ENCODE data around the gene RGL3. TPM values are rescaled to one million over a fixed set of nuclear protein-coding genes. Genes with fewer than 3 reads are reported as not detected.

RGL3 gene
- total and polyA plus RNA-seq, 2 donors: 0.28 to 5.3 TPM

DNA sequence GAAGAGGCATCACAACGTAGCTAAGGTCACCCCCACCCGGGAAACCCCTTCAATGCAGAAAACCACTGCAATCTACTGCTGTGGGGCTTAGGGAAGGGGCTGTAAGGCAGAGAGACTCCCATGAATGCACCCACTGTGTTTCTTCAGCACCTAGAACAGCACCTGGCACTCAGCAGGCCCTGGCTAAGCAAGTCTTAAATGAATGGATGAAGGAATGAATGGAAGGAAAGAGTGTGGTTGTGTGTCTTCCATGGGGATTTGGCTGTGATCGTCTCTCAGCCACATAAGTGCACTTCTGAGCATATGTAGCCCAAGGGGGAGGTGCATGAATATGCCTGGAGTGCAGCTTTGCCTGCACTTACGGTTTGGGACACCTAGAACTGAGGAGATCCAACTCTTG lies 69.9 kb downstream of the RGL3 start:
- Histone ChIP-seq H3K27ac (ENCODE audit: low read depth in 1 of 2, low read length in 1 of 2) (no peak overlapping the region), H3K27me3 (ENCODE audit: control insufficient read depth in 2 of 2, insufficient read depth in 1 of 2, low read length in 1 of 2) (peaks cover 0 to 3% of the 10 kb centered on the region in 2 donors), H3K9me3 (ENCODE audit: control insufficient read depth in 2 of 2, insufficient read depth in 1 of 2, low read length in 1 of 2) (peaks cover 4 to 17% of the 10 kb centered on the region in 2 donors), H3K4me3 (ENCODE audit: low read length in 2 of 2) (no peak overlapping the region), H3K4me1 (ENCODE audit: control insufficient read depth in 2 of 2, insufficient read depth in 2 of 2, low read length in 2 of 2) (peaks cover 16 to 37% of the 10 kb centered on the region in 2 donors), H3K36me3 (ENCODE audit: control insufficient read depth in 2 of 2, insufficient read depth in 2 of 2, low read length in 1 of 2) (peaks cover 0 to 3% of the 10 kb centered on the region in 2 donors)
- no peak for DNase-seq (ENCODE audit: low read depth in 6 of 9, low spot score in 9 of 9)
- WGBS: 97% methylated on average over 4 of the region's 4 CpGs

DNA sequence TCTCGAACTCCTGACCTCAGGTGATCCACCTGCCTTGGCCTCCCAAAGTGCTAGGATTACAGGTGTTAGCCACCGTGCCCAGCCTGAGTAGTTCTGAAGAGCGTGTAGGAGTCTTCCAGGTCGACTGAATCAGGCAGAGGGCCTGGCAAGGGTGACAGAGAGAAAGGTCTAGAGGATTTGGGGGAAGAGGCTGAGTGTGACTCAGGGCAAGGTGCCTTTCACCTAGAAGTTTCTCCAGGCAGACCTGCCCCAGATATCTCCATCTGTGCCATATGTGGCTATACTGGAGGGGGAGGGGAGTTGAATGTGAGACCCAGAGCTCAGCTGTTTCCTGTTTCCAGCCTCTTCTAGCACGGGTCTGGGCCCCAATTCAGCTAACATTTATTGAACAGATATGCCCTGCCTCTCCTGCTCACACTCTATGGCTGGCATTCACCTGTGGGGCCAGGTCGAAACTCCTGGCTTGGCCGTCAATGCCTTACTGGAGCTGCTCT lies 71.5 kb downstream of the RGL3 start:
- WGBS: 78% methylated on average over 7 of the region's 7 CpGs

DNA sequence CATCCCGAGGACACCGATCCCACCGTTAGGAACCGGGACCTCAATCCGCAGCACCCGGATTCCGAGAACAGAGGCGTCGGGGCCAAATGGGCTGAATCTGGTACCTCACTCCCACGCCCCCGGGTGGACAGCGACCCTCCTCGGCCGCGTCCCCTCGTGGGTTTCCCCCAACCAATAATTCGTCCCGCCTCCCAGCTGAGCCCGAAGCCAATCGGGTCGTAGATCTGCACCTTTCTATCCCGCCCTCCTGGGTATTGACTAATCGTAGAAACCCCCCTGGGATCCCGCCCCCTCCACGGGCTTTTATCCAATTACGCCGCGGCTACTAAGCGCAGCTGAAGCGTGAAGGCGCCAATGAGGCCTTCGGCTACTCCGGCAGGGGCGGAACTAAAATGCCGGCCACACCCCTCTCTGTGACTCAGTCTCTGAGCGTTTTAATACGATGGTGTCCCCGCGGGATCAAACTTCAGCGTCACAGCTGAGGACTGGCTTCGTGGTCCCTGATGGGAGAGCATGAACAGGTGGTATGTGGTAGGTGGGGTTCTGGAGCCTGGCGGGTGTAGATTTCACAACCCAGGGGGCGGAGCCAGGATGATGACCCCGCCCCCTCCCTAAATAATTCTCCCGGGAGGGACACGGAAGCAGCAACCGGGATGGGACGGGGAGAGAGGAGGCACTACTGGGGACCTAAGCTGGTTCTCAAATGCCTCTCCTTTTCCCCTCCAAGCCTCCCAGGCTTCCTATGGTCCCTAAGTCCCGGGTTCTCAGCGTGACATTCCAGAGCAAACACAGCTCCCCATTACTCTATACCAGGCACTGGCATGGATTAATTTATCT lies 72.8 kb downstream of the RGL3 start, which contains the start of the genes CCDC159 and TMEM205:
TSS of gene CCDC159 (plus strand) at position 416 of the 837 bp plus-strand sequence. CDS start at position 504, 88 bp downstream.
TSS of gene TMEM205 (minus strand) at position 165 of the 837 bp plus-strand sequence. CDS start 649 bp downstream, outside the sequence.
- Histone ChIP-seq H3K36me3 (ENCODE audit: control insufficient read depth in 2 of 2, insufficient read depth in 2 of 2, low read length in 1 of 2) (peaks cover 3 to 7% of the 10 kb centered on the region in 2 donors), H3K27ac (ENCODE audit: low read depth in 1 of 2, low read length in 1 of 2) (peak within 1 kb of the TSS; percentile 77 to 96)
- WGBS: under 1% methylated on average over 50 of the region's 50 CpGs

More for the DNA sequence above, 71.5 kb downstream of the RGL3 start:
- DNase-seq (ENCODE audit: low read depth in 6 of 9, low spot score in 9 of 9): peak in 5 of 9 donors; percentile 59 to 84 (median 67)
- peaks cover 16 to 40% of the 10 kb centered on the region in 2 donors for H3K4me1 ChIP-seq (ENCODE audit: control insufficient read depth in 2 of 2, insufficient read depth in 2 of 2, low read length in 2 of 2)
- H3K27me3 ChIP-seq (ENCODE audit: control insufficient read depth in 2 of 2, insufficient read depth in 1 of 2, low read length in 1 of 2): no peaks in the 10 kb centered on the region
- H3K9me3 ChIP-seq (ENCODE audit: control insufficient read depth in 2 of 2, insufficient read depth in 1 of 2, low read length in 1 of 2): peaks cover 4 to 17% of the 10 kb centered on the region in 2 donors
- peak overlapping the region in 1 of 2 donors; percentile 96 for H3K27ac ChIP-seq (ENCODE audit: low read depth in 1 of 2, low read length in 1 of 2)
- peaks cover 2 to 3% of the 10 kb centered on the region in 2 donors for H3K36me3 ChIP-seq (ENCODE audit: control insufficient read depth in 2 of 2, insufficient read depth in 2 of 2, low read length in 1 of 2)
- H3K4me3 ChIP-seq (ENCODE audit: low read length in 2 of 2): no peak overlapping the region

DNA sequence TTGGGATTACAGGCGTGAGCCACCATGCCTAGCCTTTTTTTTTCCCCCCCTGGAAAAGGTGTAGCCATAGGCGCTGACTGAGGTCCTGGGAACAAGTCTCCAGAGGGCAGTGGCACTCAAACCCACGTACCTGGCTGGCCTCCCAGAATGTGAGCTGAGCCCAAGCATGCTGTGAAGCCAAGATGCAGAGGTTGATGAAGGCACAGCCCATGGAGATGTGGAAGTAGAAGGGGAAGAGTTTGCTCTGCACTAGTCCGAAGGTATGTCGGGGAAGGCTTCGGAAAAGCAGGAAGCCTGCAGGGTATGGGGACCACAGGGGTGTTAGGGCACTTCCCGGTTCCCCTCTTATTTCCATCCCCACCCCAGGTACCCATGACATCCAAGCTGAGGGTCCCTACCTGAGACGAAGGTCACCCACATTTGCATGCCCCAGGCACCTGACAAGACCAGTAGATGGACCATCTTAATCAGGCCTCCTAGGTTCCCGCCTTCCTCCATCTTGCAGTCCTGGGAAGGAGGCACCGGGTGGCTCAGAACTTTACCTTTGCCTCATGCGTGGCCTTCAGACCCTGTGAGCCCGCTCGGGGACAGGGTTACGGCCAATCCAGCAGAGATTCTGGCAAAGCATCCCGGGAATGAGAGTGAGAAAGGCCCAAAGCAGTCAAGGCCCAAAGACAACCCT lies 73.9 kb downstream of the RGL3 start:
- Histone ChIP-seq H3K4me1 (ENCODE audit: control insufficient read depth in 2 of 2, insufficient read depth in 2 of 2, low read length in 2 of 2) (peaks cover 16 to 40% of the 10 kb centered on the region in 2 donors), H3K4me3 (ENCODE audit: low read length in 2 of 2) (peak overlapping the region; percentile 79 to 95), H3K9me3 (ENCODE audit: control insufficient read depth in 2 of 2, insufficient read depth in 1 of 2, low read length in 1 of 2) (peaks cover 4 to 22% of the 10 kb centered on the region in 2 donors), H3K27ac (ENCODE audit: low read depth in 1 of 2, low read length in 1 of 2) (peak overlapping the region in 1 of 2 donors; percentile 31), H3K27me3 (ENCODE audit: control insufficient read depth in 2 of 2, insufficient read depth in 1 of 2, low read length in 1 of 2) (no peaks in the 10 kb centered on the region), H3K36me3 (ENCODE audit: control insufficient read depth in 2 of 2, insufficient read depth in 2 of 2, low read length in 1 of 2) (peaks cover 3 to 10% of the 10 kb centered on the region in 2 donors)
- WGBS: 72% methylated on average over 15 of the region's 15 CpGs
- no peak for DNase-seq (ENCODE audit: low read depth in 6 of 9, low spot score in 9 of 9)

More for the DNA sequence above, 72.8 kb downstream of the RGL3 start, which contains the start of the genes CCDC159 and TMEM205:
- peak; percentile 93 to 100 (median 98) for DNase-seq (ENCODE audit: low read depth in 6 of 9, low spot score in 9 of 9)
- Histone ChIP-seq H3K4me1 (ENCODE audit: control insufficient read depth in 2 of 2, insufficient read depth in 2 of 2, low read length in 2 of 2) (peaks cover 16 to 40% of the 10 kb centered on the region in 2 donors), H3K9me3 (ENCODE audit: control insufficient read depth in 2 of 2, insufficient read depth in 1 of 2, low read length in 1 of 2) (peaks cover 4 to 21% of the 10 kb centered on the region in 2 donors), H3K27me3 (ENCODE audit: control insufficient read depth in 2 of 2, insufficient read depth in 1 of 2, low read length in 1 of 2) (no peaks in the 10 kb centered on the region), H3K4me3 (ENCODE audit: low read length in 2 of 2) (peak within 1 kb of the TSS; percentile 79 to 95)

Other genes with a start within 250 kb of the RGL3 start
- 12.3 TPM for gene KANK2, start 221.8 kb downstream of the RGL3 start, total RNA-seq
- 18.3 TPM for gene KANK2, start 221.8 kb downstream of the RGL3 start, polyA plus RNA-seq
- gene ANGPTL8, start 179.7 kb downstream of the RGL3 start, total RNA-seq: not detected
- 0.16 TPM for gene ANGPTL8, start 179.7 kb downstream of the RGL3 start, polyA plus RNA-seq
- gene DOCK6, start 156.8 kb downstream of the RGL3 start, total RNA-seq: 3.9 TPM
- 20.8 TPM for gene DOCK6, start 156.8 kb downstream of the RGL3 start, polyA plus RNA-seq
- not detected for gene TSPAN16, start 123.2 kb downstream of the RGL3 start, total RNA-seq
- gene TSPAN16, start 123.2 kb downstream of the RGL3 start, polyA plus RNA-seq: not detected
- 5.1 TPM for gene RAB3D, start 79.7 kb downstream of the RGL3 start, total RNA-seq
- gene RAB3D, start 79.7 kb downstream of the RGL3 start, polyA plus RNA-seq: 7.8 TPM
- gene TMEM205, start 73.0 kb downstream of the RGL3 start, total RNA-seq: 54.5 TPM
- gene TMEM205, start 73.0 kb downstream of the RGL3 start, polyA plus RNA-seq: 75.2 TPM
- gene CCDC159, start 72.8 kb downstream of the RGL3 start, total RNA-seq: 9.4 TPM
- 56.9 TPM for gene CCDC159, start 72.8 kb downstream of the RGL3 start, polyA plus RNA-seq
- gene PLPPR2, start 63.9 kb downstream of the RGL3 start, total RNA-seq: 1.3 TPM
- gene PLPPR2, start 63.9 kb downstream of the RGL3 start, polyA plus RNA-seq: 9.7 TPM
- gene SWSAP1, start 44.6 kb downstream of the RGL3 start, total RNA-seq: 3.3 TPM
- gene SWSAP1, start 44.6 kb downstream of the RGL3 start, polyA plus RNA-seq: 5.9 TPM
- gene EPOR, start 35.0 kb downstream of the RGL3 start, total RNA-seq: 3.1 TPM
- gene EPOR, start 35.0 kb downstream of the RGL3 start, polyA plus RNA-seq: 5.0 TPM
- gene ODAD3, start 15.8 kb upstream of the RGL3 start, total RNA-seq: 0.09 TPM
- 0.64 TPM for gene ODAD3, start 15.8 kb upstream of the RGL3 start, polyA plus RNA-seq
- 62.9 TPM for gene PRKCSH, start 16.3 kb upstream of the RGL3 start, total RNA-seq
- gene PRKCSH, start 16.3 kb upstream of the RGL3 start, polyA plus RNA-seq: 108 TPM
- gene ELAVL3, start 61.7 kb upstream of the RGL3 start, total RNA-seq: 0.09 TPM
- gene ELAVL3, start 61.7 kb upstream of the RGL3 start, polyA plus RNA-seq: 0.05 TPM
- gene ZNF653, start 86.5 kb upstream of the RGL3 start, total RNA-seq: 6.9 TPM
- 14.1 TPM for gene ZNF653, start 86.5 kb upstream of the RGL3 start, polyA plus RNA-seq
- 26.3 TPM for gene ECSIT, start 109.8 kb upstream of the RGL3 start, total RNA-seq
- 31.0 TPM for gene ECSIT, start 109.8 kb upstream of the RGL3 start, polyA plus RNA-seq
- gene CNN1, start 119.5 kb upstream of the RGL3 start, total RNA-seq: 0.47 TPM
- 51.8 TPM for gene CNN1, start 119.5 kb upstream of the RGL3 start, polyA plus RNA-seq
- gene ELOF1, start 139.9 kb upstream of the RGL3 start, total RNA-seq: 54.9 TPM
- 62.4 TPM for gene ELOF1, start 139.9 kb upstream of the RGL3 start, polyA plus RNA-seq
- gene ACP5, start 158.3 kb upstream of the RGL3 start, total RNA-seq: 34.4 TPM
- gene ACP5, start 158.3 kb upstream of the RGL3 start, polyA plus RNA-seq: 48.2 TPM
- gene ZNF627, start 178.2 kb upstream of the RGL3 start, total RNA-seq: 18.4 TPM
- 13.7 TPM for gene ZNF627, start 178.2 kb upstream of the RGL3 start, polyA plus RNA-seq

Data from thymus (tissue), 11 donors.